ENCODE measurements around the gene RCAN2. TPM values are rescaled to one million over a fixed set of nuclear protein-coding genes. Genes with fewer than 3 reads are reported as not detected.

RCAN2 gene
- total RNA-seq, 6 experiments from 2014 or later = 0.06 to 1.00 (median 0.31) TPM; not detected in 2

DNA sequence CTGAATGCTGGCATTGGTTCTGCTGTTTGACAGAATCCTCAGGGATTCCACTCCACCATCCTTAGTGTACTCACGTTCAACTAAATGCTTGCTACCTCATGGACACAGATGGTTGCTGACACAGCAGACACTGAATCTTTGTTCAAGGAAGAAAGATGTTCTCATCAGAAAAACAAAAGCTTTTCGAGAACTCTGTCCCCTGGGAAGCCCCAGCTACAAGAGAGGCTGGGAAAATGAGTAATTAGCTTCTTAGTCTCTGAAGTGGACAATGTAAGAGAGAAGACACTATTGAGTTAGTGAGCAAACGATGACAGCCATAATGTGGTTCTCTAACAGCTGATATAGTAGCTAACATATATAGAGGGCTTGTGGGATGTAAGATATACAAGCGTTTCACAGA is 289.5 kb downstream of the RCAN2 start:
- no peak for DNase-seq
- no peaks in the 10 kb centered on the region for H3K27me3 Mint-ChIP-seq (ENCODE audit: insufficient read depth)
- no peaks in the 10 kb centered on the region for H3K4me1 Mint-ChIP-seq (ENCODE audit: low read depth)

DNA sequence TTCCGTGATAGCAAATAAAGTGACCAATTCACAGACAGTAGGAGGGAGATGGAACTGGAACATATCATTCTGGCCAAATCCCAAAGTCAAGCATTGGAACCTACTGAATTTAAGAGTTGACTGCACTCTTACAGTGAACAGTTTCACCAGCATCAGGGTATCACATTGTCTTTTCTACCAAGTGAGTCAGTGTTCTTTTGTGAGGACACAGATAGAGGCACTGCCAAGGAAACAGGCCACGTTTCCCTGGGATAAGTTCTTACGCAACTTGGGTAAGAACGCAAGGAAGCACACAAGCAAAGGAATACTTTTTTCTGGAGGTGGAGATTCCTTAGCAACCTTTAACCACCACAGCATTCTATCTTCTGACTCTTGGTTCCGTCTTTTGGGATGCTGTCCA is 291.9 kb downstream of the RCAN2 start:
- no peak overlapping the region for H3K27ac Mint-ChIP-seq
- TF ChIP-seq CTCF (IDR thresholded peaks at IDR 0.05) = no peak
- H3K9me3 Mint-ChIP-seq = peaks cover 25% of the 10 kb centered on the region
- H3K36me3 Mint-ChIP-seq (ENCODE audit: low read depth) = no peaks in the 10 kb centered on the region
- H3K27me3 Mint-ChIP-seq (ENCODE audit: insufficient read depth) = no peaks in the 10 kb centered on the region
- H3K4me1 Mint-ChIP-seq (ENCODE audit: low read depth) = no peaks in the 10 kb centered on the region
- no peak for DNase-seq
- H3K4me3 Mint-ChIP-seq = no peak overlapping the region

More for the DNA sequence above, 289.5 kb downstream of the RCAN2 start:
- Mint-ChIP-seq H3K4me3 (no peak overlapping the region), H3K27ac (no peak overlapping the region), H3K9me3 (peaks cover 46% of the 10 kb centered on the region), H3K36me3 (ENCODE audit: low read depth) (no peaks in the 10 kb centered on the region)
- no peak for TF ChIP-seq CTCF (IDR thresholded peaks at IDR 0.05)

DNA sequence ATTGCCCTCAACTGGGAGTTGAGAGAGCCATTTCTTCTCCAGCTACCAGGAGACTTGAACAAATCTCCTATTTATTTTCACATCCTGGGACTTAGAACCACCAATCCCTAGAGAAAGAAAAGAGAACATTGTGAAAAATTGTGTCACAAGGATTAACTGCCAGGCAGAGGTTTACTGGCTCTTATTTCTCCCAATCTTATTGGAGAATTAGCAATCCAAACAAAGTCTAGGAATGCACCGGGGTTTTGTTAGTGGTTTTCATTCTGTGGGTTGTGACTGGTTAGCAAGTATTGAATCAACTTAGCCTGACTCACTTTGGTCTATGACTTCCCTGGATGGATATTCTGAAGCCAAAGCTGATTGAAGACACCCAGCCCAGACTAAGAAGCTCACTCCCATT is 299.3 kb downstream of the RCAN2 start:
- Mint-ChIP-seq H3K27ac (no peak overlapping the region), H3K27me3 (ENCODE audit: insufficient read depth) (no peaks in the 10 kb centered on the region; the same call in 1 of the 2 replicates), H3K36me3 (ENCODE audit: low read depth) (no peaks in the 10 kb centered on the region), H3K4me1 (ENCODE audit: low read depth) (no peaks in the 10 kb centered on the region), H3K4me3 (no peak overlapping the region), H3K9me3 (peaks cover 5% of the 10 kb centered on the region; the same call in 1 of the 2 replicates)
- TF ChIP-seq CTCF (IDR thresholded peaks at IDR 0.05) = no peak
- DNase-seq = peak; percentile 52

DNA sequence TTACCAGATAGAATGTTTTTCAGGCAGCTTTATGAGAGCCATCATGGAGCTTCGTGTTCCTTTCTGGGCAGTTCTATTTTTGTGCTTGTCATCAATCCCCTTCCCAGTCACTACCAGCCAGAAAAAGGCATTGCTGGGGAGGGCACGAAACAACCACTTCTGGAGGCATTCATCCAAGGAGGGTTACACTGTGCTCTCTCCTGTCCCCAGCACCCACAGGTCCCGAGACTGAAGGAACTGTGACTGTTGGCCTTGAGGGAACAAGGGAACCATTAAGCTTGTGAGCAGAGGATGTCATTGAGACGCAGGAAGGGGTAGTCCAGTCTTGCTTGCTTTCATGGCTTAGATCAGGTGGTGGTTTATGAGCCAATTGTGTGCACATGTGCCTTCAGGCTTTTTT is 300.4 kb downstream of the RCAN2 start:
- DNase-seq = no peak
- Mint-ChIP-seq H3K4me1 (ENCODE audit: low read depth) (no peaks in the 10 kb centered on the region), H3K36me3 (ENCODE audit: low read depth) (no peaks in the 10 kb centered on the region), H3K9me3 (peaks cover 5% of the 10 kb centered on the region; the same call in 1 of the 2 replicates), H3K27ac (no peak overlapping the region), H3K4me3 (no peak overlapping the region), H3K27me3 (ENCODE audit: insufficient read depth) (no peaks in the 10 kb centered on the region; the same call in 1 of the 2 replicates)
- TF ChIP-seq CTCF (IDR thresholded peaks at IDR 0.05) = no peak

- Mint-ChIP-seq H3K27me3 (ENCODE audit: insufficient read depth) (no peaks in the 10 kb centered on the region; the same call in 1 of the 2 replicates), H3K27ac (no peak overlapping the region), H3K4me3 (no peak overlapping the region), H3K4me1 (ENCODE audit: low read depth) (no peaks in the 10 kb centered on the region), H3K36me3 (ENCODE audit: low read depth) (no peaks in the 10 kb centered on the region), H3K9me3 (peaks cover 10% of the 10 kb centered on the region; the same call in 1 of the 2 replicates)
- DNase-seq = no peak
- no peak for TF ChIP-seq CTCF (IDR thresholded peaks at IDR 0.05)
Measured at GRCh38 chr6:46189726-46190125, 301.5 kb downstream of the RCAN2 start.

GRCh38 chr6:46186583-46186982 is 304.7 kb downstream of the RCAN2 start:
- Mint-ChIP-seq H3K4me3 (no peak overlapping the region), H3K9me3 (peaks cover 10% of the 10 kb centered on the region; the same call in 1 of the 2 replicates), H3K27me3 (ENCODE audit: insufficient read depth) (no peaks in the 10 kb centered on the region; the same call in 1 of the 2 replicates), H3K4me1 (ENCODE audit: low read depth) (no peaks in the 10 kb centered on the region), H3K27ac (no peak overlapping the region), H3K36me3 (ENCODE audit: low read depth) (no peaks in the 10 kb centered on the region)
- TF ChIP-seq CTCF (IDR thresholded peaks at IDR 0.05) = no peak
- DNase-seq = no peak
